ENCODE data around the gene HECTD1. TPM values are rescaled to one million over a fixed set of nuclear protein-coding genes. Genes with fewer than 3 reads are reported as not detected.
A peak's percentile ranks its signal among the peaks of the same experiment; 100 is the strongest.

Gene HECTD1
- total RNA-seq, 1 experiment from 2014 or later = 88.5 TPM

- Mint-ChIP-seq H3K4me3 (no peak overlapping the region), H3K36me3 (no peaks in the 10 kb centered on the region), H3K4me1 (no peaks in the 10 kb centered on the region), H3K27me3 (ENCODE audit: low read depth) (no peaks in the 10 kb centered on the region), H3K27ac (no peak overlapping the region), H3K9me3 (no peaks in the 10 kb centered on the region)
- ATAC-seq (peak; percentile 46; the same call in 1 of the 2 replicates), DNase-seq (ENCODE audit: low spot score) (no peak)
- ChIA-PET POLR2A (no interaction called here), CTCF (interaction anchor here (1.1 kb wide), 1 partner anchor 92 kb away, joined by 3 read pairs; no protein-coding TSS in a partner anchor)
- TF ChIP-seq ZNF396 (CRISPR knock-in tag; IDR thresholded peaks at IDR 0.05; ENCODE audit: borderline replicate concordance) (no peak), ELF4 (CRISPR knock-in tag; IDR thresholded peaks at IDR 0.05; ENCODE audit: low read depth) (no peak), ZNF232 (CRISPR knock-in tag; IDR thresholded peaks at IDR 0.05) (no peak), ZNF423 (CRISPR knock-in tag; IDR thresholded peaks at IDR 0.05) (no peak), SMAD4 (CRISPR knock-in tag; IDR thresholded peaks at IDR 0.05) (no peak), JAZF1 (CRISPR knock-in tag; IDR thresholded peaks at IDR 0.05) (no peak)
Observed at GRCh38 chr14:31084385-31084784, 123.2 kb downstream of the HECTD1 start.

GRCh38 chr14:31083781-31084180, 123.8 kb downstream of the HECTD1 start:
- H3K9me3 Mint-ChIP-seq = no peaks in the 10 kb centered on the region
- no peaks in the 10 kb centered on the region for H3K4me1 Mint-ChIP-seq
- H3K27ac Mint-ChIP-seq = no peak overlapping the region
- H3K4me3 Mint-ChIP-seq = no peak overlapping the region
- ChIA-PET CTCF (interaction anchor here (0.6 to 1.1 kb wide), 2 partner anchors 91 to 123 kb away, joined by 3 read pairs; no protein-coding TSS in a partner anchor), POLR2A (no interaction called here)
- no peak for TF ChIP-seq GRHL2 (CRISPR knock-in tag; IDR thresholded peaks at IDR 0.05; ENCODE audit: insufficient replicate concordance, severe bottlenecking)
- TF ChIP-seq RELA (CRISPR knock-in tag; IDR thresholded peaks at IDR 0.05; ENCODE audit: borderline replicate concordance) = no peak
- TF ChIP-seq GTF2I (CRISPR knock-in tag; conservative IDR thresholded peaks at IDR 0.05) = no peak
- TF ChIP-seq USF2 (CRISPR knock-in tag; IDR thresholded peaks at IDR 0.05) = no peak
- no peak for TF ChIP-seq TP53 (CRISPR knock-in tag; IDR thresholded peaks at IDR 0.05)
- TF ChIP-seq ZNF423 (CRISPR knock-in tag; IDR thresholded peaks at IDR 0.05) = no peak
- no peak for TF ChIP-seq FOXJ3 (CRISPR knock-in tag; IDR thresholded peaks at IDR 0.05; ENCODE audit: borderline replicate concordance)
- TF ChIP-seq HMGXB4 (CRISPR knock-in tag; IDR thresholded peaks at IDR 0.05) = no peak
- TF ChIP-seq ZNF416 (CRISPR knock-in tag; IDR thresholded peaks at IDR 0.05) = no peak
- TF ChIP-seq ZNF396 (CRISPR knock-in tag; IDR thresholded peaks at IDR 0.05; ENCODE audit: borderline replicate concordance) = no peak
- no peak for TF ChIP-seq SMAD4 (CRISPR knock-in tag; IDR thresholded peaks at IDR 0.05)
- no peak for TF ChIP-seq E2F1 (CRISPR knock-in tag; IDR thresholded peaks at IDR 0.05)
- TF ChIP-seq SP1 (CRISPR knock-in tag; conservative IDR thresholded peaks at IDR 0.05) = no peak
- no peak for TF ChIP-seq SMAD3 (CRISPR knock-in tag; IDR thresholded peaks at IDR 0.05; ENCODE audit: borderline replicate concordance)
- no peak for TF ChIP-seq GABPB1 (CRISPR knock-in tag; IDR thresholded peaks at IDR 0.05)
- TF ChIP-seq CBFB (CRISPR knock-in tag; IDR thresholded peaks at IDR 0.05; ENCODE audit: low read depth) = no peak
- no peak for DNase-seq (ENCODE audit: low spot score)
- peak; percentile 28; the same call in 1 of the 2 replicates for ATAC-seq
- H3K27me3 Mint-ChIP-seq (ENCODE audit: low read depth) = no peaks in the 10 kb centered on the region
- H3K36me3 Mint-ChIP-seq = no peaks in the 10 kb centered on the region

GRCh38 chr14:31080484-31080883, 127.1 kb downstream of the HECTD1 start:
- ATAC-seq (no peak), DNase-seq (ENCODE audit: low spot score) (no peak)
- peaks cover 4% of the 10 kb centered on the region; the same call in 1 of the 2 replicates for H3K36me3 Mint-ChIP-seq
- ChIA-PET POLR2A (no interaction called here), CTCF (interaction anchor here (0.6 kb wide), 1 partner anchor 120 kb away, joined by 3 read pairs; no protein-coding TSS in a partner anchor)
- no peak overlapping the region for H3K4me3 Mint-ChIP-seq
- H3K9me3 Mint-ChIP-seq = no peaks in the 10 kb centered on the region
- no peaks in the 10 kb centered on the region for H3K4me1 Mint-ChIP-seq
- no peaks in the 10 kb centered on the region for H3K27me3 Mint-ChIP-seq (ENCODE audit: low read depth)
- TF ChIP-seq ZBTB43 (CRISPR knock-in tag; IDR thresholded peaks at IDR 0.05) = no peak
- TF ChIP-seq MLX (CRISPR knock-in tag; IDR thresholded peaks at IDR 0.05) = no peak
- no peak overlapping the region for H3K27ac Mint-ChIP-seq

Measured in WTC11 (cell line).